Endothelial cell of umbilical vein (primary cell): ENCODE results near the gene NDUFS1. TPM values are rescaled to one million over a fixed set of nuclear protein-coding genes. Genes with fewer than 3 reads are reported as not detected.

Source experiments
- BruUV-seq: library from RNA; stranded (reverse); fragments of 400-500 nt; replicated peaks from 2 replicates; lab custom pipeline; 2021; lab: Mats Ljungman, UMichigan
- CTCF ChIA-PET: fragments of 300-600, 350-600 bp; sonication (Branson Sonifier 250); formaldehyde crosslinking; loops from one replicate; lab custom pipeline; 2021; ENCODE audit warnings: antibody characterized with exemption, inconsistent platforms; lab: Charles Lee
- POLR2A ChIA-PET: fragments of 300-600, 350-600 bp; sonication (Branson Sonifier 250); formaldehyde crosslinking; loops from one replicate; lab custom pipeline; 2021; ENCODE audit warnings: antibody characterized with exemption, inconsistent platforms; lab: Charles Lee
- DNase-seq: peaks from one replicate; pipeline ENCODE4 v3.0.0-alpha.2; 2011; ENCODE audit warnings: low read depth, low spot score
- FAIRE-seq: peaks from 2 replicates; lab custom pipeline; 2011; peaks lifted over from hg19 to GRCh38; lab: Jason Lieb, UNC
- H2AFZ ChIP-seq: 2 replicates; pipeline ENCODE4 v1.6.0; 2012; ENCODE audit warnings: low read depth, low read length, control low read depth, inconsistent platforms
- H3K27ac ChIP-seq: 2 replicates; pipeline ENCODE4 v1.5.1; 2011; ENCODE audit warnings: low read depth, mild to moderate bottlenecking, control low read depth, low read length, moderate library complexity; ENCODE audit not compliant: insufficient read depth
- H3K27me3 ChIP-seq, 2 experiments: 2 replicates each; pipeline versions ENCODE4 v1.6.0 to v1.6.1; 2011; ENCODE audit warnings: low read length in 2 of 2, mixed read lengths in 1 of 2; ENCODE audit not compliant: control insufficient read depth in 2 of 2, insufficient read depth in 2 of 2
- H3K36me3 ChIP-seq, 2 experiments: 2 replicates in 1 of 2; 3 replicates in 1 of 2; pipeline ENCODE4 v1.5.1; 2011; ENCODE audit warnings: low read length in 2 of 2, mild to moderate bottlenecking in 1 of 2, moderate library complexity in 1 of 2; ENCODE audit not compliant: control insufficient read depth in 2 of 2, insufficient read depth in 2 of 2; ENCODE audit errors: extremely low read depth in 1 of 2
- H3K4me1 ChIP-seq: 3 replicates; pipeline ENCODE4 v1.5.1; 2011; ENCODE audit warnings: mild to moderate bottlenecking, low read length; ENCODE audit not compliant: control insufficient read depth, insufficient read depth; ENCODE audit errors: extremely low read depth
- H3K4me2 ChIP-seq: 2 replicates; pipeline ENCODE4 v1.6.1; 2011; ENCODE audit warnings: low read length, control low read depth, mixed read lengths; ENCODE audit not compliant: insufficient read depth
- H3K4me3 ChIP-seq, 3 experiments: fragments of 200-600 bp in 1 of 3; sonication (generic), shearing (Covaris generic) in 1 of 3; replicated peaks in 1 of 3; 2 replicates each; pipeline ENCODE4 v1.5.1; 2011 to 2016; ENCODE audit warnings: control low read depth in 3 of 3, low read length in 3 of 3, mild to moderate bottlenecking in 2 of 3, inconsistent platforms in 1 of 3, low read depth in 1 of 3, moderate library complexity in 1 of 3; ENCODE audit not compliant: insufficient read depth in 1 of 3
- H3K79me2 ChIP-seq: 2 replicates; pipeline ENCODE4 v1.6.0; 2012; ENCODE audit warnings: low read length, inconsistent platforms; ENCODE audit not compliant: control insufficient read depth, insufficient read depth
- H3K9ac ChIP-seq: replicated peaks from 2 replicates; pipeline ENCODE3; 2011; ENCODE audit warnings: low read length, control low read depth; ENCODE audit not compliant: insufficient read depth; ENCODE audit errors: extremely low read depth
- H3K9me1 ChIP-seq: replicated peaks from 3 replicates; pipeline ENCODE4 v1.6.0; 2011; ENCODE audit warnings: mild to moderate bottlenecking, low read length; ENCODE audit not compliant: control insufficient read depth, insufficient read depth; ENCODE audit errors: extremely low read depth
- H3K9me3 ChIP-seq: replicated peaks from 2 replicates; pipeline ENCODE4 v1.5.1; 2012; ENCODE audit warnings: low read length, inconsistent platforms; ENCODE audit not compliant: control insufficient read depth, insufficient read depth
- H4K20me1 ChIP-seq: replicated peaks from 2 replicates; pipeline ENCODE3; 2011; ENCODE audit warnings: mild to moderate bottlenecking, low read length; ENCODE audit not compliant: control insufficient read depth, insufficient read depth; ENCODE audit errors: extremely low read depth
- EZH2 ChIP-seq: IDR thresholded peaks from 2 replicates; pipeline ENCODE4 v1.6.1; 2012; ENCODE audit warnings: borderline replicate concordance, low read depth, mild to moderate bottlenecking, moderate library complexity, low read length, inconsistent platforms; ENCODE audit not compliant: severe bottlenecking
- FOS ChIP-seq: IDR thresholded peaks from 2 replicates; pipeline ENCODE4 v1.6.1; 2011; ENCODE audit warnings: mild to moderate bottlenecking, low read length, moderate library complexity, borderline replicate concordance; ENCODE audit not compliant: insufficient read depth
- GATA2 ChIP-seq: IDR thresholded peaks from 2 replicates; pipeline ENCODE4 v1.7.0; 2011; ENCODE audit warnings: low read depth, mild to moderate bottlenecking, moderate library complexity, mixed read lengths, low read length; ENCODE audit not compliant: insufficient read length, insufficient read depth
- JUN ChIP-seq: IDR thresholded peaks from 2 replicates; pipeline ENCODE4 v1.6.1; 2011; ENCODE audit warnings: borderline replicate concordance, low read depth; ENCODE audit not compliant: insufficient read length, insufficient read depth
- MYC ChIP-seq: IDR thresholded peaks from one replicate; pipeline ENCODE4 v1.6.1; 2011; ENCODE audit warnings: mild to moderate bottlenecking, low read depth, low read length
- POLR2A ChIP-seq: IDR thresholded peaks from 2 replicates; pipeline ENCODE4 v1.6.1; 2012; ENCODE audit warnings: low read depth, mild to moderate bottlenecking, control low read depth, low read length
- POLR2AphosphoS5 ChIP-seq: IDR thresholded peaks from 2 replicates; pipeline ENCODE4 v1.6.1; 2012; ENCODE audit warnings: low read depth, mild to moderate bottlenecking, control low read depth, low read length, moderate library complexity; ENCODE audit not compliant: insufficient read depth
- dilution Hi-C: fragments of 300-500 bp; cut with MboI; formaldehyde crosslinking; loops from one replicate; pipeline ENCODE4 v1.15.0; 2019; ENCODE audit warnings: low sequenced_read_pairs; ENCODE audit not compliant: extremely low pct_ligation_motif_present
- intact Hi-C: fragments of 100-400 bp; cut with micrococcal nuclease; formaldehyde crosslinking; loops from one replicate; pipeline ENCODE4 v1.10.0; 2022
- polyA plus RNA-seq, 4 experiments: library from polyadenylated mRNA; depleted of rRNA in 3 of 4; stranded (reverse) in 3 of 4; unstranded in 1 of 4; fragments of >200 nt; gene quantifications; 2 replicates each; pipeline versions ENCODE4 v1.2.1 to v1.2.3, GENCODE V29; 2011 to 2012; ENCODE audit warnings: missing spikeins in 1 of 4
- total RNA-seq: library from RNA; stranded (reverse); gene quantifications from 2 replicates; pipeline ENCODE4 v1.2.3, GENCODE V29; 2021
- TF ChIP-seq, protein P1 (sequence below): IDR thresholded peaks from 2 replicates; pipeline ENCODE4 v1.6.1; 2011; ENCODE audit not compliant: insufficient read depth, insufficient read length
- TF ChIP-seq, protein P2 (sequence below), 2 donors: IDR thresholded peaks; 1 replicate in 1 of 2; 2 replicates in 1 of 2; pipeline ENCODE4 v1.5.1; 2011; ENCODE audit warnings: low read length in 2 of 2, mild to moderate bottlenecking in 2 of 2, moderate library complexity in 2 of 2, control low read depth in 1 of 2, inconsistent platforms in 1 of 2, low read depth in 1 of 2; ENCODE audit not compliant: insufficient read depth in 1 of 2; ENCODE audit errors: extremely low read depth in 1 of 2

The NDUFS1 gene
- total and polyA plus RNA-seq, 2 donors (not counting 3 experiments of a cell fraction or from before 2014, with no cell fraction given) = 49.8 to 93.2 TPM

DNA sequence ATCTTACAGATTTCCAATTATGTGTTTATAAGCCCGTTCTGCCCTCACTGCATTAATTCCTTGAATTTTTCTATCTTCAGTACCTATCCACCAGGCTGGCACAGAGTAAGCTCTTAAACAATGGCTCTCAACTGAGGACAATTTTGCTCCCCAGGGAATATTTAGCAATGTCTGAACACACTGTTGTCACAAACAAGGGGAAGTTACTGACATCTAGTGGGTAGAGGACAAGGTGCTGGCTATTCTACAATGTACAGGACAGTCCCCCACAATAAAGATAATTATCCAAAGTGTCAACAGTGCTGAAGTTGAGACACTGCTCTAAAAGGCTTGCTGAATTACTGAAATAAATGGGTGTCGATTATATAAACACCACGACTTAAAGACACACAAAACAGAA is 5.0 kb downstream of the NDUFS1 start:
- Histone ChIP-seq H3K36me3 (peaks cover 0 to 5% of the 10 kb centered on the region in 2 experiments), H3K4me3 (no peak overlapping the region), H3K9me1 (no peaks in the 10 kb centered on the region), H3K9ac (no peak overlapping the region), H3K4me1 (peaks cover 10% of the 10 kb centered on the region), H2AFZ (no peak overlapping the region), H3K9me3 (no peaks in the 10 kb centered on the region), H3K27ac (no peak overlapping the region), H3K79me2 (peaks cover 71% of the 10 kb centered on the region), H4K20me1 (no peaks in the 10 kb centered on the region), H3K4me2 (no peak overlapping the region), H3K27me3 (no peaks in the 10 kb centered on the region)
- intact Hi-C loops = no loop called here
- ChIA-PET CTCF (interaction anchor here (1.1 kb wide), 1 partner anchor 8 kb away, joined by 3 read pairs; no protein-coding TSS in a partner anchor), POLR2A (no interaction called here)
- FAIRE-seq (no peak), DNase-seq (no peak)
- TF ChIP-seq JUN (no peak), POLR2A (no peak), GATA2 (no peak), POLR2AphosphoS5 (no peak), EZH2 (no peak), MYC (no peak), FOS (no peak)
- TF ChIP-seq, protein P1, sequence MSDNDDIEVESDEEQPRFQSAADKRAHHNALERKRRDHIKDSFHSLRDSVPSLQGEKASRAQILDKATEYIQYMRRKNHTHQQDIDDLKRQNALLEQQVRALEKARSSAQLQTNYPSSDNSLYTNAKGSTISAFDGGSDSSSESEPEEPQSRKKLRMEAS = no peak
- TF ChIP-seq, protein P2, sequence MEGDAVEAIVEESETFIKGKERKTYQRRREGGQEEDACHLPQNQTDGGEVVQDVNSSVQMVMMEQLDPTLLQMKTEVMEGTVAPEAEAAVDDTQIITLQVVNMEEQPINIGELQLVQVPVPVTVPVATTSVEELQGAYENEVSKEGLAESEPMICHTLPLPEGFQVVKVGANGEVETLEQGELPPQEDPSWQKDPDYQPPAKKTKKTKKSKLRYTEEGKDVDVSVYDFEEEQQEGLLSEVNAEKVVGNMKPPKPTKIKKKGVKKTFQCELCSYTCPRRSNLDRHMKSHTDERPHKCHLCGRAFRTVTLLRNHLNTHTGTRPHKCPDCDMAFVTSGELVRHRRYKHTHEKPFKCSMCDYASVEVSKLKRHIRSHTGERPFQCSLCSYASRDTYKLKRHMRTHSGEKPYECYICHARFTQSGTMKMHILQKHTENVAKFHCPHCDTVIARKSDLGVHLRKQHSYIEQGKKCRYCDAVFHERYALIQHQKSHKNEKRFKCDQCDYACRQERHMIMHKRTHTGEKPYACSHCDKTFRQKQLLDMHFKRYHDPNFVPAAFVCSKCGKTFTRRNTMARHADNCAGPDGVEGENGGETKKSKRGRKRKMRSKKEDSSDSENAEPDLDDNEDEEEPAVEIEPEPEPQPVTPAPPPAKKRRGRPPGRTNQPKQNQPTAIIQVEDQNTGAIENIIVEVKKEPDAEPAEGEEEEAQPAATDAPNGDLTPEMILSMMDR (IDR thresholded peaks at IDR 0.05; ENCODE audit: extremely low read depth in 1 of 2, insufficient read depth in 1 of 2, low read depth in 1 of 2, low read length in 2 of 2) = no peak
- no TSS peak for BruUV-seq
- dilution Hi-C loops = no loop called here
